DND-41 (cell line): ENCODE data around the gene NUP85.

ENCODE experiments used
- ATAC-seq: fragments of 200-7000 bp; cut with Tn5 transposase; 3 replicates; pipeline ENCODE4 v1.9.1; 2021; ENCODE audit warnings: low read depth; ENCODE audit not compliant: insufficient read depth
- DNase-seq: peaks from one replicate; pipeline ENCODE4 v3.0.0-alpha.2; 2020
- H2AFZ ChIP-seq: 2 replicates; pipeline ENCODE4 v1.6.0; 2012; ENCODE audit warnings: low read depth, low read length
- H3K27ac ChIP-seq: 2 replicates; pipeline ENCODE4 v1.5.1; 2012; ENCODE audit warnings: low read length, inconsistent platforms
- H3K27me3 ChIP-seq: fragments of 200-600 bp; sonication (generic); 2 replicates; pipeline ENCODE4 v1.6.0; 2012; ENCODE audit warnings: low read length, mild to moderate bottlenecking, inconsistent platforms; ENCODE audit not compliant: insufficient read depth, poor library complexity
- H3K36me3 ChIP-seq: 2 replicates; pipeline ENCODE4 v1.5.1; 2012; ENCODE audit warnings: low read length, inconsistent platforms; ENCODE audit not compliant: insufficient read depth
- H3K4me1 ChIP-seq: 2 replicates; pipeline ENCODE4 v1.5.1; 2012; ENCODE audit warnings: mild to moderate bottlenecking, low read length; ENCODE audit not compliant: insufficient read depth
- H3K4me2 ChIP-seq: 2 replicates; pipeline ENCODE4 v1.6.0; 2012; ENCODE audit warnings: mild to moderate bottlenecking, moderate library complexity, low read length, inconsistent platforms; ENCODE audit not compliant: insufficient read depth
- H3K4me3 ChIP-seq, 2 experiments: fragments of 200-600 bp in 1 of 2; shearing (Covaris generic) in 1 of 2; 2 replicates each; pipeline ENCODE4 v1.5.1; 2012 to 2016; ENCODE audit warnings: inconsistent platforms in 2 of 2, low read length in 2 of 2, mild to moderate bottlenecking in 2 of 2, low read depth in 1 of 2, moderate library complexity in 1 of 2
- H3K79me2 ChIP-seq: 2 replicates; pipeline ENCODE4 v1.6.0; 2012; ENCODE audit warnings: low read length, inconsistent platforms; ENCODE audit not compliant: insufficient read depth
- H3K9ac ChIP-seq: 2 replicates; pipeline ENCODE4 v1.6.0; 2012; ENCODE audit warnings: low read depth, mild to moderate bottlenecking, inconsistent platforms, low read length, moderate library complexity
- H3K9me3 ChIP-seq: 2 replicates; pipeline ENCODE4 v1.5.1; 2012; ENCODE audit warnings: low read length, moderate library complexity, mild to moderate bottlenecking, inconsistent platforms; ENCODE audit not compliant: insufficient read depth, severe bottlenecking
- H4K20me1 ChIP-seq: 2 replicates; pipeline ENCODE4 v1.6.0; 2012; ENCODE audit warnings: low read length; ENCODE audit not compliant: insufficient read depth
- EZH2 ChIP-seq: IDR thresholded peaks from 3 replicates; pipeline ENCODE4 v1.6.1; 2012; ENCODE audit warnings: borderline replicate concordance, low read depth, mild to moderate bottlenecking, moderate library complexity, low read length, inconsistent platforms; ENCODE audit not compliant: severe bottlenecking
- TF ChIP-seq, protein P1 (sequence below): IDR thresholded peaks from 2 replicates; pipeline ENCODE4 v1.5.1; 2012; ENCODE audit warnings: borderline replicate concordance, low read length, moderate library complexity, mild to moderate bottlenecking; ENCODE audit not compliant: poor library complexity, severe bottlenecking; ENCODE audit errors: extremely low read depth

The NUP85 gene

DNA sequence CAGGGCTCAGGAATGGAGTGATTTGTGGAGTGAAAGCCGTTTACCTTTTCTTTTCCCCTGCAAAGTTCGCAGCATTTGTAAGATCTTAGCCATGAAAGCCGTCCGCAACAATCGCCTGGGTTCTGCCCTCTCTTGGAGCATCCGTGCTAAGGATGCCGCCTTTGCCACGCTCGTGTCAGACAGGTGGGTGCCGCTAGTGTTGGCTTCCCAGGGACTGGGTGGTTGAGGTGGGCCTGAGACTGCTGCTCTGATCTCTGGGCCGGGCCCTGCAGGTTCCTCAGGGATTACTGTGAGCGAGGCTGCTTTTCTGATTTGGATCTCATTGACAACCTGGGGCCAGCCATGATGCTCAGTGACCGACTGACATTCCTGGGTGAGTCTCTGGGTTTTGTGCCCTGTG is 27.3 kb downstream of the NUP85 start:
- H3K79me2 ChIP-seq = no peaks in the 10 kb centered on the region
- no peaks in the 10 kb centered on the region for H3K4me1 ChIP-seq
- H4K20me1 ChIP-seq = peaks cover 8% of the 10 kb centered on the region; the same call in 1 of the 2 replicates
- no peak overlapping the region for H3K27ac ChIP-seq
- H3K27me3 ChIP-seq = no peaks in the 10 kb centered on the region
- no peak overlapping the region for H3K4me2 ChIP-seq
- DNase-seq (no peak), ATAC-seq (no peak)
- TF ChIP-seq, protein P1, sequence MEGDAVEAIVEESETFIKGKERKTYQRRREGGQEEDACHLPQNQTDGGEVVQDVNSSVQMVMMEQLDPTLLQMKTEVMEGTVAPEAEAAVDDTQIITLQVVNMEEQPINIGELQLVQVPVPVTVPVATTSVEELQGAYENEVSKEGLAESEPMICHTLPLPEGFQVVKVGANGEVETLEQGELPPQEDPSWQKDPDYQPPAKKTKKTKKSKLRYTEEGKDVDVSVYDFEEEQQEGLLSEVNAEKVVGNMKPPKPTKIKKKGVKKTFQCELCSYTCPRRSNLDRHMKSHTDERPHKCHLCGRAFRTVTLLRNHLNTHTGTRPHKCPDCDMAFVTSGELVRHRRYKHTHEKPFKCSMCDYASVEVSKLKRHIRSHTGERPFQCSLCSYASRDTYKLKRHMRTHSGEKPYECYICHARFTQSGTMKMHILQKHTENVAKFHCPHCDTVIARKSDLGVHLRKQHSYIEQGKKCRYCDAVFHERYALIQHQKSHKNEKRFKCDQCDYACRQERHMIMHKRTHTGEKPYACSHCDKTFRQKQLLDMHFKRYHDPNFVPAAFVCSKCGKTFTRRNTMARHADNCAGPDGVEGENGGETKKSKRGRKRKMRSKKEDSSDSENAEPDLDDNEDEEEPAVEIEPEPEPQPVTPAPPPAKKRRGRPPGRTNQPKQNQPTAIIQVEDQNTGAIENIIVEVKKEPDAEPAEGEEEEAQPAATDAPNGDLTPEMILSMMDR = no peak
- no peak for TF ChIP-seq EZH2
- no peak overlapping the region for H3K9ac ChIP-seq
- peaks cover 91% of the 10 kb centered on the region for H3K36me3 ChIP-seq
- H2AFZ ChIP-seq = no peak overlapping the region
- H3K9me3 ChIP-seq = no peaks in the 10 kb centered on the region
- no peak overlapping the region for H3K4me3 ChIP-seq

DNA sequence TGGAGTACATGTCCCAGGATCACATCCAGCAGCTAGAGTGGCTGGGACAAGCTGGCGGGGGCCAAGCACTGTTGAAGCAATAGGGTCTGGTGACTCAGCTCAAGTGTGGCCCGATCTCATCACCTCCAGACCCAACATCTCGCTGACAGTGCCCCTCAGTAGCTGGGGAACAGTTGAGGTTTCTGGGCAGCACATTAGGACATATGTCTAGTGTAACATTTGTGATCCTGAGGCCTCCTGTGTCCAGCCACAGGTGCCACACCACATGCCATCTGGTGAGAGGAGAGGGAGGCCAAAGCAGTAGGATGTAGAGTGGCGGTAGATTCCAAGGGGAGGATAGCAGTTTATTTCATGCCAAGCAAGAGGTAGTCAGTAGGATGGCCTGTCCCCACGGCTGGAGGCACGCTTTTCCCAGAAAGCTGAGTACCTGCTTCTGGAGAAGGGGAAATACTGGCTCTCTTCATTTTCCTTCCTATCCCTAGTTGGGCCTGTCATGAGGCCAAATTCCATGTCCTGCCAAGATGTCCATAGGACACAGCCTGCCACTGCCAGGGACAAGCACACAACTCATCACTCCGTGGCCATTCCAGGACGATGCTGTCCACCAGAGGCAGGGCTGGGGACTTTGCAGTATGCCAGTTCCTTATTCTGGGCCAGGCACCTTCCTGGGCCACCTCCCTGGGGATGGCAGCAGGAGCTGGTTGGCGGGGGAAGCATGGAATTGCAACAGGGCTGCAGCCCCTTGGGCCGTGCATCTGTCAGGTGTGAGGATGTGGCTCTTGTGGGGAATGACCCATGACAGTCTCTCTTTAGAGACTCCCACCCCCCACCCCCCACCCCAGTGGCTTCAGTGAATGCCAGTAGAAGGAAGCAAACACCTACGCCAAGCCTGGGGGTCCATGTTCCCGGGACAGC is 31.9 kb downstream of the NUP85 start:
- TF ChIP-seq, protein P1 = no peak
- TF ChIP-seq EZH2 = no peak
- peaks cover 22% of the 10 kb centered on the region for H4K20me1 ChIP-seq
- DNase-seq = no peak

DNA sequence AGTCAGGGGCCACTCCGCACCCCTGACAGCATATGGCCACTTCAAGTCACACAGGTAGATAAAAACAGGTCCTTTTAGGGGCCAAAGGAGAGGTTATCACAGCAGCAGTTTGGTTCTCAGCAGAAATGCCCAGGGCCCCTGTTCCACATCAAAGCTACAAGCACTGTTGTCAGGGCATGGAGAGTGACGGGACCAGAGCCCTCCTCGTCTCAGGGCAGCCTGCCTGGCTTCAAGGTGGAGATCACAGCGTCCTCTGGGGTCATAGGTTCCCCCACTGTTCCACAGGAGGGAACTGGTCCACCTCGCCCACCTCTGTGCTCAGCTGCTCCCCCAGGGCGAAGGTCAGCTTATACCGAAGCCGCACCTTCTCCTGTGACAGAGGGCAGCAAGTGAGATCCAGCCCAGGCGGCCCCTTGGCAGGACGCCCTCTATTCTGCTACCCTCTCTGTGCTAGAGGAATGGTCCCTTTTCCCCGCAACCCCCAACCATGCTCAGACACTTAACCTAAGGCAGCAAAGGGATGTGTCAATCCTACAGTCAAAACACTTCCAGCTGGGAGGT is 32.6 kb downstream of the NUP85 start:
- Histone ChIP-seq H3K4me1 (no peaks in the 10 kb centered on the region), H3K4me3 (no peak overlapping the region), H3K4me2 (no peak overlapping the region), H3K9me3 (no peaks in the 10 kb centered on the region), H3K27me3 (no peaks in the 10 kb centered on the region), H3K9ac (no peak overlapping the region), H4K20me1 (peaks cover 22% of the 10 kb centered on the region), H3K79me2 (no peaks in the 10 kb centered on the region), H3K36me3 (peaks cover 91% of the 10 kb centered on the region), H3K27ac (no peak overlapping the region), H2AFZ (no peak overlapping the region)
- TF ChIP-seq, protein P1 = no peak
- no peak for TF ChIP-seq EZH2
- ATAC-seq = no peak
- no peak for DNase-seq

More for the DNA sequence above, 31.9 kb downstream of the NUP85 start:
- Histone ChIP-seq H3K4me3 (no peak overlapping the region), H3K27ac (no peak overlapping the region), H3K36me3 (peaks cover 91% of the 10 kb centered on the region), H2AFZ (no peak overlapping the region), H3K4me2 (no peak overlapping the region), H3K79me2 (no peaks in the 10 kb centered on the region), H3K9me3 (no peaks in the 10 kb centered on the region), H3K27me3 (no peaks in the 10 kb centered on the region), H3K4me1 (no peaks in the 10 kb centered on the region), H3K9ac (no peak overlapping the region)
- ATAC-seq = no peak
